D721Med (cell line): Measurements from ENCODE around the gene EEF1A2.
"Not testable (repeated sequence)": the region's sequence is repeated elsewhere in the genome, so short reads cannot be mapped to it uniquely, and the experiment has no call there.

ENCODE experiments used
- DNase-seq: peaks from one replicate; pipeline ENCODE4 v3.0.0; 2011; ENCODE audit warnings: low spot score; ENCODE audit not compliant: insufficient read length
- FAIRE-seq: peaks from 2 replicates; lab custom pipeline; 2011; peaks lifted over from hg19 to GRCh38; lab: Jason Lieb, UNC
- TF ChIP-seq, protein P1 (sequence below): IDR thresholded peaks from 2 replicates; pipeline ENCODE4 v1.5.1; 2012; ENCODE audit warnings: mild to moderate bottlenecking, control low read depth; ENCODE audit not compliant: insufficient read depth; ENCODE audit errors: missing control alignments

EEF1A2 gene

DNA sequence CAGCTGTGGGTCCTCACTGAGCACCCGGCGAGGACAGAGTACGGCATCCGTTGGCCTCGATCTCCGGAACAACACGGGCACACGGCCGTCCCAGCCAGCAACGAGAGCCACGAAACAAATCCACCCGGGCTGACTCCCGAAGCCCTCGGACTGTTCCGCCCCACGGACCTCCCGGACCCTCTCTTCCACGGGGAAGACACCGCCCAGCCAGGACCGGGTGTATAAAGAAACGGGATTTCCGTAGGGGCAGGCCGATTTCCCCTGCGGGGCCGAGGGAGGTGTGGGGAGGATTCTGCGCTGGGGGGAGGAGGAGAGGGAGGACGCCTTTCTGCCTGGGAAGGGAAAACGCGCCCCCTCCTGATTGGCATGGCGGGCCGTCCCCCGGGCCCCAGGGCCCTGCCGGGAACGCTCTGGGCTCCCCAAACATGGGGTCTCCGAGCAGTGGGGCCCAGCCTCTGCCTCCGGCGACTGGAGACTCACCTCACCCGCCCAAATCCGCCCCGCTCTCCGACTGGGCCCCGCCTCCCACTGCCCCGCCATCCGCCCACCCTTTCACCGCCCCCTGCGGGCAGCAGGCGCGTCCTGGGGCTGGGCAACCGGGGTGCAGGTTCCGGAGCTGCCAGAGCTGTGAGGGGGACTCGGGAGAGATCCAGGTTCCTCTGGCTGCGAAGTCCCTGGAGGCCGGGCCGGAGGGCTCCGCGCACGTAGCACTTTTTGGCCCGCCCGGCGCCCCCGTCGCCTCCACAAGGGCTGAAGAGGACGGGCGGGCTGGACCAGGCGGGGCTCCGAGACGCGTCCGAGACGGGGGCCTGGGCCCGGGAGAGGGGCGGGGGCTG lies 21.0 kb upstream of the EEF1A2 start:
- DNase-seq (no peak), FAIRE-seq (no peak)
- TF ChIP-seq, protein P1, sequence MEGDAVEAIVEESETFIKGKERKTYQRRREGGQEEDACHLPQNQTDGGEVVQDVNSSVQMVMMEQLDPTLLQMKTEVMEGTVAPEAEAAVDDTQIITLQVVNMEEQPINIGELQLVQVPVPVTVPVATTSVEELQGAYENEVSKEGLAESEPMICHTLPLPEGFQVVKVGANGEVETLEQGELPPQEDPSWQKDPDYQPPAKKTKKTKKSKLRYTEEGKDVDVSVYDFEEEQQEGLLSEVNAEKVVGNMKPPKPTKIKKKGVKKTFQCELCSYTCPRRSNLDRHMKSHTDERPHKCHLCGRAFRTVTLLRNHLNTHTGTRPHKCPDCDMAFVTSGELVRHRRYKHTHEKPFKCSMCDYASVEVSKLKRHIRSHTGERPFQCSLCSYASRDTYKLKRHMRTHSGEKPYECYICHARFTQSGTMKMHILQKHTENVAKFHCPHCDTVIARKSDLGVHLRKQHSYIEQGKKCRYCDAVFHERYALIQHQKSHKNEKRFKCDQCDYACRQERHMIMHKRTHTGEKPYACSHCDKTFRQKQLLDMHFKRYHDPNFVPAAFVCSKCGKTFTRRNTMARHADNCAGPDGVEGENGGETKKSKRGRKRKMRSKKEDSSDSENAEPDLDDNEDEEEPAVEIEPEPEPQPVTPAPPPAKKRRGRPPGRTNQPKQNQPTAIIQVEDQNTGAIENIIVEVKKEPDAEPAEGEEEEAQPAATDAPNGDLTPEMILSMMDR = no peak

DNA sequence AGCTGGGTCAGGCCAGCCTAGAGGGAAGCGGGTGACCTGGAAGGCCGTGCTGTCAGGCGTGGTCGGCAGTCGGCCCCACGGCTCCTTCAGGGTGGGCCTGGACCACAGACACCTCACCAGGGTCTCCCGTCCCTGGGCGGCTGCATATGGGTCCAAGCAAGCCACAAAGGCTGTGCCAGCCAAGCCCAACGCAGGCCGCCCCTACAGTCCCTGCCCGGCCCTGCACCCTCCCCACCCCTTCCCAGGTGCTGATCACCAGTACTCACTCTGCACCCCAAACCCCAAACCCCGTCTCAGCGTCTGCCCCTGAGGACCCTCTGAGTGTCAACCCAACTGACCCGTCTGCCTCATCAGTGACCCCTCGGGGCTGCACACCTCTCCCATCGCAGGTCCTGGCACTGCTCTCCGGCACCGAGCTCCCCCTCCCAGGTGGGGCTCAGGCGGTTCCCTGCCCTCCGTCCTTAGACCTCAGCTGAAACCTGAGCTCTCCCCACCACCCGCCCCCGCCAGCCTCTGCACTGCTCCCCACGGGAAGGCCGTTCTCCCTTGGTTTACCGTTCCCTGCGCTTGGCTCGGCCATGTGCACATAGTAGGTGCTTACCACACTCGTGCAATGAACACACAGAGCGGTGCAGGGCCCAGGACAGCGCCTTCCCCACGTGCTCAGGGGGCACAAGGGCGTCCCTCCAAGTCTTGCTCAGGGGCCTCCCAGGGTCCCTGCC lies 20.2 kb upstream of the EEF1A2 start:
- FAIRE-seq (no peak), DNase-seq (no peak)
- TF ChIP-seq, protein P1 = no peak

DNA sequence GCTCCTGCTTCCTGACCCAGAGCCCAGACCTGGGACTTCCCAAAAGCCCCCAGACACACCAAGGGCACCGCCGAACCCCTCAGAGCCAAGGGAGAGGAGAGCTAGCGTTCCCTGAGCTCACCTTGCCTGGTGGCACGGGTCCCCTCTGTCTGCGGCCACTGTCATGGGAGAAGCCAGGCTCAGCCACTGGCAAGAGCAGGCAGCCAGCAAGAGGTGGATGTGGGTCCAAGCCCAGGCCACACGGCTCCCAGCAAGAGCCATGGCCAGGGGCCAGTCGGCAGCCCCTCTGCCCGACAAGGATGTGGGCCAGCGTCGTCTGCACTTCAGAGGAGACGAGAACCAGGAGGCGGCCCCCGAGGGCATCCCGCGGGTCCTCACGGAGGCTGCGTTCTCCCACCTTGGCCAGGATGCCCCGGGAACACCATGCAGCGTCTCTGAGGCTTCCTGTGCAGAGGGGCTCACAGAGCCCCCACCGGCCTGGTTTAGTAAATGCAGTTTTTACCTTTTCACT lies 19.5 kb upstream of the EEF1A2 start:
- TF ChIP-seq, protein P1 = no peak
- FAIRE-seq (no peak), DNase-seq (no peak)

DNA sequence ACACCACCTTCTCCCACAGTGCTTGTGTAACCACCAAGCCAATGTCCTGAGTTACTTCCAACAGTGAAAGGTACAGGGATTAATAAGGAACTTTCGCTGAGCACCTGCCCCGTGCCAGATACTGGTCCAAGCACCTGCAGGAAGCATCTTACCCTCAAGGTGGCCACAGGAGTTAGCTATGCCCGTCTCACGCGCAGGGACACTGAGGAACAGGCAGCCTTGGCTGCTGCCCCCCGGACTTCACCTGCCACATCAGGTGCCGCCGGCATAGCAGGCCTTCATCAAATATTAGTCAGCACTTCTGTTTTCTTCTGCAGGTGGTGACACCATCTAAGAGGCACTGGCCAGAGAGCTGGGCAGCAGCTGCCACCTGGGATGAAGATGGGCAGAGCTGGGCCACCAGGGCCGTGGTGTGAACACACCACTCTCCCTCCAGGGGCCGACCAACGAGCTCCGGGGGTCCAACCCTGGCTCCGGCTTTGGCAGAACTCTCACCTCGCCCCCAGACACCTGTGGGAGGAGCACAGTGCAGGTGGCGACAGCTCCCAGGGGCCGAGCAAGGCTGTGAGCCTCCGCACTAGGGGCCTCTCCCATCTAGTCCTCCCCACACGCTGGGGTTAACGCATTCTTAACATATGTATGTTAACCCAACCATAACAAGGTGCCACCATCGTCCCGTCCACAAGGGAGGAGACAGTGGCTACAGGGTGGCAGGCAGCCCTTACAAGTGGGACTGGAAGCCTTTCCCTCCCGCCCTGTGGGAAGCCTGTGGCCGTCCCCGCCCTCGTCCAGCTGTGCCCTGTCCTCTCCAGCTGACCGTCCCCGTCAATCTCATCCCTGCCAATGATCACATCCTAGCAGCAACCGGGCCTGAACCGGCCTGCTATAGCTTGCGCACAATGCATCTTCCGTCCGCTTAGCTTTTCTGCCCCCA lies 18.8 kb upstream of the EEF1A2 start:
- DNase-seq (no peak), FAIRE-seq (no peak)
- TF ChIP-seq, protein P1 = no peak

DNA sequence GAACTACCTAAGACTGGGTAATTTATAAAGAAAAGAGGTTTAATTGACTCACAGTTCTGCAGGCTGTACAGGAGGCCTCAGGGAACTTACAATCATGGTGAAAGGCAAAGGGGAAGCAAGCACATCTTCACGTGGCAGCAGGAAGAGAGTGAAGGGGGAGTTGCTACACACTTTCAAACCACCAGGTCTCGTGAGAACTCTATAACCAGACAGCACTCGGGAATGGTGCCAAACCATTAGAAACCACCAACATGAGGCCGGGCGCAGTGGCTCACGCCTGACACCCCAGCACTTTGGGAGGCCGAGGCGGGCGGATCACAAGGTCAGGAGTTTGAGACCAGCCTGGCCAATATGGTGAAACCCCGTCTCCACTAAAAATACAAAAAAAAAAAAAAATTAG lies 15.6 kb upstream of the EEF1A2 start:
- FAIRE-seq, DNase-seq: not testable (repeated sequence)

DNA sequence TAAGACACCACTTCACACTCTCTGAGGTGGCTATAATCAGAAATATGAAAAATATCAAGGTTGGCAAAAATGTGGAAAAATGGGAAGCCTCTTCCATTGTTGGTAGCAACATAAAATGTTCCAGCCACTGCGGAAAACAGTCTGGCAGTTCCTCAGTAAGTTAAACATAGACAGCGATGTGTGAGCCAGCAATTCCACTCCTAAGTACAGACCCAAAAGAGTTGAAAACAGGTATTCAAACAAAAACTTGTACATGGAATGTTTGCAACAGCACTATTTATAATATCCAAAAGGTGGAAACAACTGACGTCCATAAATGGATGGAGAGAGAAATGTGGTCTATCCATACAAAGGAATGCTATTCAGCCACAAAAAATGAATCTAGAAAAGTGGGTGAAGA lies 14.3 kb upstream of the EEF1A2 start:
- FAIRE-seq = no peak
- TF ChIP-seq, protein P1 = no peak
- no peak for DNase-seq

DNA sequence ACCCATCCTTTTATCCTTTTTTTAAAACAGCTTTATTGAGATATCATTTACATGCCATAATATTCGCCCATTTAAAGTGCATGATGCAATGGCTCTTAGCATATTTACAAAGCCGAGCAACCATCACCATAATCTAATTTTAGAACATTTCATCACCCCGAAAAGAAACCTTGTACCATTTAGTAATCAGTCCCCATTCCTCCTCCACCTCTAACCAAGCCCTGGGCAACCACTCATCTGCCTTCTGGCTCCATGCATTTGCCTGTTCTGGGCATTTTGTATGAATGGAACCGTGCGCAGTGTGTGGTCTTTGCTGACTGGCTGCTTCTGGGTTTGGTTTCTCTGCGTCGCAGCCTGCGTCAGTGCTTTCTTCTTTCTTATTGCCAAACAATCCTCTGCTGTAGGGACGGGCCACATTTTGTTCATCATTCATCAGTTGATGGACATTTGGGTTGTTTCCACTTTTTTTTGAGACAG lies 10.2 kb upstream of the EEF1A2 start:
- FAIRE-seq = no peak
- TF ChIP-seq, protein P1 = no peak
- DNase-seq = no peak
